ENCODE data around the gene ARPC5L. TPM values are rescaled to one million over a fixed set of nuclear protein-coding genes. Genes with fewer than 3 reads are reported as not detected.
A peak's percentile ranks its signal among the peaks of the same experiment; 100 is the strongest.

The ARPC5L gene
- total RNA-seq, 1 donor from 2014 or later = 53.3 TPM

DNA sequence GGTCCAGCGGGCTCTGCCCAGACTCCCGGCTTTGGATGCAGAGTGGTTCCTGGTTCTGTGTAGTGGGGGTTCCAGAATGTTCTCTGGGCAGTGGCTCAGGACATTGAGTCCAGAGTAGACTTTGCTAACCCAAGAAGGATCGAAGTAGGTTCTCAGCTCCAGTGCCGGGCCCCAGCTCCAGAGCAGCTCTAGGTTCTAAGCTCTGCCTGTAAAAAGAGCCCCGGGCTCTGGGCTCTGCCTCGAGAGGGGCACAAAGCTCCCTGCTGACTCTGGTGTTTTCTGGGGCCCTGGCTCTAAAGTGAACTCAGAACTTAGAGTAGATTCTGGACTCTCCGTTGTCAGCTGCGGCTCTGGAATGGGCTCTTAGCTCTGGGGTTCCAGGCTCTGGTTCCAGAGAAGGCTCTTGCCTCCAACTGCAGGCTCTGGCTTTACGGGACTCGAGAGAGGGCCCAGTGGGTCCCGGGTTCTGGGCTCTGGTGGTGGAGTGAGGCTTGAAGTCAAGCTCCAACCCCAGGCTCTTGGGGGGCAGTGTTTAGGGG is 8.3 kb upstream of the ARPC5L start:
- TF ChIP-seq, protein P1, sequence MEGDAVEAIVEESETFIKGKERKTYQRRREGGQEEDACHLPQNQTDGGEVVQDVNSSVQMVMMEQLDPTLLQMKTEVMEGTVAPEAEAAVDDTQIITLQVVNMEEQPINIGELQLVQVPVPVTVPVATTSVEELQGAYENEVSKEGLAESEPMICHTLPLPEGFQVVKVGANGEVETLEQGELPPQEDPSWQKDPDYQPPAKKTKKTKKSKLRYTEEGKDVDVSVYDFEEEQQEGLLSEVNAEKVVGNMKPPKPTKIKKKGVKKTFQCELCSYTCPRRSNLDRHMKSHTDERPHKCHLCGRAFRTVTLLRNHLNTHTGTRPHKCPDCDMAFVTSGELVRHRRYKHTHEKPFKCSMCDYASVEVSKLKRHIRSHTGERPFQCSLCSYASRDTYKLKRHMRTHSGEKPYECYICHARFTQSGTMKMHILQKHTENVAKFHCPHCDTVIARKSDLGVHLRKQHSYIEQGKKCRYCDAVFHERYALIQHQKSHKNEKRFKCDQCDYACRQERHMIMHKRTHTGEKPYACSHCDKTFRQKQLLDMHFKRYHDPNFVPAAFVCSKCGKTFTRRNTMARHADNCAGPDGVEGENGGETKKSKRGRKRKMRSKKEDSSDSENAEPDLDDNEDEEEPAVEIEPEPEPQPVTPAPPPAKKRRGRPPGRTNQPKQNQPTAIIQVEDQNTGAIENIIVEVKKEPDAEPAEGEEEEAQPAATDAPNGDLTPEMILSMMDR (conservative IDR thresholded peaks at IDR 0.05; ENCODE audit: low read depth, low read length) = no peak
- no peak for DNase-seq (ENCODE audit: low read depth)
- peak overlapping the region; percentile 62 for H3K4me3 ChIP-seq (ENCODE audit: low read depth, low read length)

DNA sequence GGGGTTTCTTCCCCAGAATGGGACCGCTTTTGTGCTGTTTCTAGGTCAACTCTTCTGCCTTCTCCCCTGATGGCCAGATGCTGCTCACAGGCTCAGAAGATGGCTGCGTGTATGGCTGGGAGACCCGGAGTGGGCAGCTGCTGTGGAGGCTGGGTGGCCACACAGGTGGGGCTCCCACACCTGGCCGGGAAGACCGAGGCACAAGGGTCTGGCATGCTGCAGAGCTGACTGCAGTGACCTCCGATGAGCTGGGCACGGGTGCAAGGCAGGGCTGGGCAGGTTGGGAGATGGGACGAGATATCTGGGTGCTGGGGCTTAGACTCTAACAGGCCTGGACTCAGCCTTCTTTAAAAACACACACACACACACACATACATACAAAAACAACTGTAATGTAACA is 7.8 kb upstream of the ARPC5L start:
- TF ChIP-seq, protein P1 (conservative IDR thresholded peaks at IDR 0.05; ENCODE audit: low read depth, low read length) = no peak
- no peak overlapping the region for H3K4me3 ChIP-seq (ENCODE audit: low read depth, low read length)
- DNase-seq (ENCODE audit: low read depth) = no peak

DNA sequence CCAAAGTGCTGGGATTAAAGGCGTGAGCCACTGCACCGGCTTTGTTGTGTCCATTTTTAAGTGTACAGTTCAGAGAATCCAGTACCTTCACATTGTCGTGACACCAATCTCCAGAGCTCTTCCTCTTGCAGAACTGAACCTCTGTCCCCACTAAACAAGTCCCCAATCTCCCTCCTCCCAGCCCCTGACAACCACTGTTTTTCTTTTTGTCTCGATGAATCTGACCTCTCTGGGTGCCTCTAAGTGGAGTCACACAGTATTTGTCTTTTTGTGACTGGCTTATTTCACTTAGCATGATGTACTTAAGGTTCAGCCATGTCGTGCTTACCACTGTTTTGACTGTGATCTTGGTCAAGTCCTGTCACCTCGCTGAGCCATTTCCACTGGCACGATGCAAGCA is 7.1 kb upstream of the ARPC5L start:
- no peak overlapping the region for H3K4me3 ChIP-seq (ENCODE audit: low read depth, low read length)
- TF ChIP-seq, protein P1 (conservative IDR thresholded peaks at IDR 0.05; ENCODE audit: low read depth, low read length) = no peak
- DNase-seq (ENCODE audit: low read depth) = no peak

DNA sequence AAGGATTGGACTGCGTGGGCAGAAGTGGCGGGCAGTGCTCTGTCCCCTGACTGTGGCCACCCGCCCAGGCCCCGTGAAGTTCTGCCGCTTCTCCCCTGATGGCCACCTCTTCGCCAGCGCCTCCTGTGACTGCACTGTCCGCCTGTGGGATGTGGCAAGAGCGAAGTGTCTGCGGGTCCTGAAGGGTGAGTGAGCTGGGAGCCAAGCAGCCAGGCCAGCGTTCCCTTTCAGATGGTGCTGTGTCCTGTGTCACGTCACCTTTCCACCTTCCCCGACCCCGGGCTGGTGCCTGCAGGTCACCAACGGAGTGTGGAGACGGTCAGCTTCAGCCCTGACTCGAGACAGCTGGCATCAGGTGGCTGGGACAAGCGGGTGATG is 6.4 kb upstream of the ARPC5L start:
- no peak for DNase-seq (ENCODE audit: low read depth)
- TF ChIP-seq, protein P1 (conservative IDR thresholded peaks at IDR 0.05; ENCODE audit: low read depth, low read length) = no peak

DNA sequence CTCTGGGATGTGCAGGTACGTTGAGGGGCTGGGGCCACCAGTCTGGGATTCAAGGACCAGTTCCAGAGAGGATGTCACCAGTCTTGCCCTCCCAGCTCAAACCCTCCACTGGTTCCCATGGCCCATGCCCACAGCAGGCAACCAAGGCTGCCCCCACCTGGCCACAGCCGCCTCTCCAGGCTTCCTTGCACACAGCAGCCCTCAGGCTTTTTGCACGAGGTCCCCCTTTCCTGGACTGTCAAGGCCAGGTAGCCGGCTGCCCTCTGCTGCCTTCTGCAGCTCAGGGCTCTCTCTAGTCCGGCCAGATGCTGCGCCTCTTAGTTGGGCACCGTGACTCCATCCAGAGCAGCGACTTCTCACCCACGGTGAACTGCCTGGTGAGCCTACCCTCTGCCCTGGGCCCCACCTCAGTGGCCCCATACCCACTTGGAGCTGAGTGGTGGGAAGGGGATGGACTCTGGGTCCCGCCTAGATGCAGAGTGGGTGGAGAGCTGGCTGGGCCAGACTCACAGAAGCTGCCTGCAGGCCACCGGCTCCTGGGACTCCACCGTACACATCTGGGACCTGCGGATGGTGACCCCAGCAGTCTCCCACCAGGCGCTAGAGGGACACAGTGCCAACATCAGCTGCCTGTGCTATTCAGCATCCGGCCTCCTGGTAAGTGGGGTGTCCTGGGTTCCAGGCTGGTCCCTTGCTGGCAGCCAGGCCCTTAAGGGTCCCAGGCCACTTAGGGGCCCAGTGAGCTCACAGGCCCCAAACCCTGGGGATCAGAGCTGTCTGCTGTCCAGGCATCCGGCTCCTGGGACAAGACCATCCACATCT is 5.8 kb upstream of the ARPC5L start:
- TF ChIP-seq, protein P1 (conservative IDR thresholded peaks at IDR 0.05; ENCODE audit: low read depth, low read length) = peak; percentile 45
- no peak for DNase-seq (ENCODE audit: low read depth)
- H3K4me3 ChIP-seq (ENCODE audit: low read depth, low read length) = no peak overlapping the region

More for the DNA sequence above, 6.4 kb upstream of the ARPC5L start:
- no peak overlapping the region for H3K4me3 ChIP-seq (ENCODE audit: low read depth, low read length)

DNA sequence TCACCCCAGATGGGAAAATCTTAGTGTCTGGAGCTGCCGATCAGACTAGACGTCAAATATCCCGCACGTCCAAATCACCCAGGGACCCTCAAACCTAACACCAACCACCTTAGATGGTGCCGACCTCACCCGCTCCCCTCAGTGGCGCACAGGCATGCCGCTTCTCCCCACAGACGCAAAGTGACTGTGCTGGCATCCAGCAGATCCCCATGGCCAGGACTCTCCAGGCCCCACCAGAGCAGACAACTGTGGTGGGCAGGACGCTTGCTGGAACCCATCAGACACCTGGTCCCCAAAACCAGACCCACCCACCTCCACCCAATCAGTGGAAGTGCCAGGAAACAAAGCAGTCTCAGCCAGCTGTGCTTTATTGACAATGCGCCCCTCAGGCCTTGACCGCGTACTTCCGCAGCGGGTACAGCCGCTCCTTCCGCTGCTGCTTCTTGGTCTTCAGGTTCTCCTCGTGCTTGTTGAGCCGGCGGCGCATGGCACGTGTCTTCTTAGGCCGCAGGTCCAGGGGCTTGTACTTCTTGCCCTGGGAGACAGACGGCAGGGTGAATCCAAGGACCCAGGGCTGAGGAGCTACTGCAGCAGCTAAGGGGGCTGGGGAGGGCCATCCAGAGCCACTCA is 4.3 kb upstream of the ARPC5L start:
- H3K4me3 ChIP-seq (ENCODE audit: low read depth, low read length) = no peak overlapping the region
- no peak for DNase-seq (ENCODE audit: low read depth)
- TF ChIP-seq, protein P1 (conservative IDR thresholded peaks at IDR 0.05; ENCODE audit: low read depth, low read length) = no peak
